GM19438 (cell line): ENCODE results near the gene KDM5A.
"Not testable (repeated sequence)": the region's sequence is repeated elsewhere in the genome, so short reads cannot be mapped to it uniquely, and the experiment has no call there.

Experiments used
- ATAC-seq: cut with Tn5 transposase; IDR thresholded peaks from one replicate; pipeline ENCODE4 v1.9.1; 2021; ENCODE audit warnings: low read depth; ENCODE audit not compliant: unreplicated experiment

Gene KDM5A

DNA sequence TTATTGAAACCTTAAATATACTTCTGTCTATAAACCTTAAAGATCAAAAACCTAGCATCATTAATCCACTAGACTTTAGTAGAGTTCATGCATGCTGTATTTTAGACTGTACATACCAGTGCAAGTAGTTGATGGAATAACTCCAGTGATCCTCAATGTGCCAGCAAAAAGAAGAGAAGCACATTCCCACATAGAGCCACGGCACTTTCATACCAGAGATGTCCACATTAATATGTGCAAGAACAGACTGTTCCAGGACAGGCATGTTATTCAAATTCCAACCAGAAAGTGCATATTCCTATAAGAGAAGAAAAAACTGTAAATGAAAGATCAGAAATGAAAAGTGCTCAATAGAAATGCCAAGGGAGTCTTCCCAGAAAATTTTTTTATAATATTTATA is 55.0 kb downstream of the KDM5A start:
- ATAC-seq, result no peak

- no peak for ATAC-seq
Observed at GRCh38 chr12:332581-333205, 56.4 kb downstream of the KDM5A start.

DNA sequence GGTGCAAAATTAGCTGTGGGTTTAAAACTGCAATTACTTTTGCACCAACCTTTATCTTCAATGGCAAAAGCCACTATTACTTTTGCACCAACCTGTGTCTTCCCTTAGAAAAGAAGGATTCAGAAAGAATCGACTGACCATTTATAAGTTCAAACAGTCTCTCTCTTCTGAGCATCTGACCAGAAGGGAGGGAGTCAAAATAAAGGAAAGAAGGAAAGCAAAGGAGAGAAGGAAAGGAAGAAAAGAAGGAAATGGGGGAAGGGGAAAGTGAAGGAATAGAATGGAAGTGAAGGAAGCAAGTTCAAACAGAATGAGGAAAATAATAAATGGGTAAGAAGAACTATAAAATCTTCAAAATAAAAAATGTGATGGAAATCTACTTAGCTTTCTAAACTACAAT is 57.8 kb downstream of the KDM5A start:
- no peak for ATAC-seq

- no peak for ATAC-seq
Observed at GRCh38 chr12:325906-326305, 63.2 kb downstream of the KDM5A start.

GRCh38 chr12:323507-323906 is 65.6 kb downstream of the KDM5A start:
- no peak for ATAC-seq

DNA sequence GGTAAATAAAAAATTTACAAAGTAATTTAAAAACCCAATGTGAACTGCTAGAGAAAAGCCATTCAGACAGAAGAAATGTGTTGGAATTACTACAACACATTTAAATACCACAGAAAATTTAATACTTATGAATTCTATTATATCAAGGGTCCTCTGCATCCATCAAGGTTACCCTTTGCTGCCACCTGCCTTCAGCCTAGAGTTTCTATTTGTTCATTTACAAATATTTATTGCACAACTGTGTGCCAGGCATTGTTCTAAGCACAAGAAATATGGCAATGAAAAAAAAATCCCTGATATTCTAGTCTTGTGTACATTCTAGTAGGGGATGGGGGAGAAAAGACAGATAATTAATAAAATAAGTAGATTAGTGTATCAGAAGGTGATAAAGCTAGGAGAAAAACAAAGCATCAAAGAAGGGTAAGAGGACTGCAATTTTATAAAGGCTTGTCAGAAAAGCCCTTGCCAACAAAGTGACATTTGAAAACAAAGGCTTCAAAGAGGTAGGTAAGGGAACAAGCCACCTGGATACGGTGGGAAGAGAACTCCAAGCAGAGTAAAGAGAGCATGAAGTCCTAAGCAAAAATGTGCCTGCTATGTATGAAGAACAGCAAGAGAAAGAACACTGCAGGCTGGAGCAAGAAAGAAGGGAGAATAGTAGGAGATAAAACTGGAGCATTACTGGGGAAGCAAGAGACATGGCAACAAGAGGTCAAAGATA is 67.4 kb downstream of the KDM5A start:
- ATAC-seq, result no peak

DNA sequence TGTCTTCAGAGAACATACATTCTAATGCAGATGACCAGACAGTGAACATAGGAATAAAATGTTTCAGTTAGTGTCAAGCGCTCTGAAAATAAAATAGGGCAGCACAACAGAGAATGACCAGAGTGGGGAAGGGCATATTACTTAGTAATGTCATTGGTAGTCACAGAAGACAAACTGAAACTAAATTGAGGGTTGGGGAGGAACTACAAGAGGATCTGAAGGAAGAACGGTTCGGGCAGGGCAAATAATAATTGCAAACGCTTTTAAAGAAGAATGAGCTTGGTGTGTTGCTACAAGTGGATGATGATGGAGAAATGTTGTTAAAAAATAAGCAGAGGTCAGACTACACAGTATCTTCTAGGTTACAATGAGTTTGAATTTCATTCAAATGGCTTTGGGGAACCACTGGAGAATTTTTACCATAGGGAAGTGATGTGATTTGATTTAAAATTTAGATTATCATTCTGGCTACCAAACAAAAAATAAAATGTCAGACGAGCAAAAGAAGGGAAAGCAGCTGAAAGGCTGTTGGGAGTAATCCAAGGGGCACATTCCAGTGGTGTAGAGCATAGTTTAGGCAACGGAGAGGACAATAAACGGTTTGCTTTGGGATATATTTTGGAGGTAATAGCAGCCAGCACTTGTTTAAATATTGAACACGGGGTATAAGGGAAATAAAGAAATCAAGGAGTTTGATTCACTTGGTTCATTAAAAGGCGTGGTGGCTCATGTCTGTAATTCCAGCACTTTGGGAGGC is 70.2 kb downstream of the KDM5A start:
- no peak for ATAC-seq

- no peak for ATAC-seq
Observed at GRCh38 chr12:308511-308910, 80.6 kb downstream of the KDM5A start.

DNA sequence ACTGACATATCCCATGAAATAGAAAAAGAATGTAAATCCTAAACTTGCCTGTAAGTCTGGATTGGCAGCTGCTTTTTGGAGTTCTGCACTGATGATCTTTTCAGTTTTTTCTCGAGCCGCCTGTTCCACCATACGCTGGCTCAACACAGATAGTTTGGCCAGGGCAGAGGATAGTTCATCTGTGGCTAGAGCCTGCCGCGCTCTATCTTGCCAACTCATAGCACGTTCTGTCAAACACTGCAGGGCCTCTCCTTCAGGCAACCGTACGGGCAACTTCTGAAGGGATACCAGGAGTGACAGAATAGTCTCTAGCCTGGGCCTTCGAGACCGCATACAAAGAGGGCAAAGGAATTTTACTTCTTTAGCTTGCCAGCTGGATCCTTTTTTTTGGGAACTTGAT is 81.7 kb downstream of the KDM5A start:
- ATAC-seq, result no peak

DNA sequence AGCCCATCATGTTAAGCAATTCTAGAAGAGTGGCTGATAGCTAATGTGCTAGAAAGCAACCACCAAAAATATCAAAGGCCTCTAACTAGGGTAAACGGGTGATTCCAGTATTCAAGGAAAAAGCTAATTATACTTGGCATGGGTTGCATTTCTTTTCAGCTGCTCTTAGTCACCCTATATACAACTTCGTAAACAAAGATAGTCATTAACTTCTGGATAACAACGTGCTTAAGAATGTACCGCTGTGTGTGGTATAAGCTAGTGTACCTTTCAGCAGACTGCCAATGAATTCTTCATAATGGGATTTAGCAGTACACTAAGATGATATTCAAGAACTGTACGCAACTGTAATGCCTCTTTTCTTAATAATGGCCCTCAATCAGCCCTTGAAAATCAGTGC is 84.3 kb downstream of the KDM5A start:
- no peak for ATAC-seq

GRCh38 chr12:302766-303165 is 86.4 kb downstream of the KDM5A start:
- not testable (repeated sequence) for ATAC-seq

DNA sequence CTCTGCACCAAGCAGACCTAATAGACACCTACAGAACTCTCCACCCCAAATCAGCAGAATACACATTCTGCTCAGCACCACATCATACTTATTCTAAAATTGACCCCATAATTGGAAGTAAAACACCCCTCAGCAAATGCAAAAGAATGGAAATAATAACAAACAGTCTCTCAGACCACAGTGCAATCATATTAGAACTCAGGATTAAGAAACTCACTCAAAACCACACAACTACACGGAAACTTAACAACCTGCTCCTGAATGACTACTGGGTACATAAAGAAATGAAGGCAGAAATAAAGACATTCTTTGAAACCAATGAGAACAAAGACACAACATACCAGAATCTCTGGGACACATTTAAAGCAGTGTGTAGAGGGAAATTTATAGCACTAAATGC is 89.0 kb downstream of the KDM5A start:
- ATAC-seq, result not testable (repeated sequence)

GRCh38 chr12:299511-299910 is 89.6 kb downstream of the KDM5A start:
- ATAC-seq, result not testable (repeated sequence)

GRCh38 chr12:298059-298458 is 91.1 kb downstream of the KDM5A start:
- not testable (repeated sequence) for ATAC-seq

DNA sequence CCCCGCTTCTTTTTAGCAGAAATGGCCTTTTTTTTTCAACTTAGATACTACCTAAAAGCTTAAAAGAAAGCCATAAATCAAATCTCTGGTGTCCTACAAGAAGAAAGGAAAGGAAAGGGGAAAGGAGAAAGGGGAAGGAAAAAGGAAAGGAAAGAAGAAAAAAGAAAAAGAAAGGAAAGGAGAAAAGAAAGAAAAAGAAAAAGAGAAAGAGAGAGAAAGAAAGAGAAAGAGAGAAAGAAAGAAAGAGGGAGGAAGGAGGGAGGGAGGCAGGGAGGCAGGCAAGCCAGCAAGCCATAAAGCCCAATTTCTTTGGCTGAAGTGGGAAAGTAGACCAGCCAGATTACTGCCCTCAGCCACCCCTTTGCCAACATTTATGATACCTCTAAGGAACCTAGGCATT is 94.0 kb downstream of the KDM5A start:
- ATAC-seq, result no peak

GRCh38 chr12:293199-293598 is 95.9 kb downstream of the KDM5A start:
- no peak for ATAC-seq

GRCh38 chr12:292186-292585 is 96.9 kb downstream of the KDM5A start:
- no peak for ATAC-seq

DNA sequence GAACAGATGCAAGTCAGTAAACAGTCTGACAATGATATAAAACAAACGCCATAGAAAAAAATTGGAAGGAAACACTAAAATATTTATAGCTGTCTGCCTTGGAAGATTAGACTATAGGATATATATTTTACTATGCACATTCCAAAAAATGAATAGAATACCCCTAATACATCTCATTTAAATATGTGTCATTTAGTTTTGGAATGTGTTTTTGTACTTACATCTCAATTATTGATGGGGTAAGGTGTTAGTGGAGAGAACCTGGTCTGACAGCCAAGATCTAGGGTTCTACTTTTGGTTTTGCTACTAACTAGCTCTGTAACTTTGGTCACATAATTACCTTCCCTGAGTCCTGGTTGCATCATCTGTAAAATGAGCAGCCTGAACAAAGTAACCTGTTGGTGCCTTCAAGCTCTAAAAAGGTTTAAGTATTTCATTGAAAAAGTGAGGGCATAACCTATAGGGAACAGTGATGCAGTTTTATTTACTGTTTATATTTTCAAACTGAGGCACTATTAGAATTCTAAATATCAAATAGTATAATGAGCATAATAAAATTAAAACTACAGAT is 97.9 kb downstream of the KDM5A start:
- ATAC-seq, result no peak

- no peak for ATAC-seq
Observed at GRCh38 chr12:288687-289086, 100.4 kb downstream of the KDM5A start.

DNA sequence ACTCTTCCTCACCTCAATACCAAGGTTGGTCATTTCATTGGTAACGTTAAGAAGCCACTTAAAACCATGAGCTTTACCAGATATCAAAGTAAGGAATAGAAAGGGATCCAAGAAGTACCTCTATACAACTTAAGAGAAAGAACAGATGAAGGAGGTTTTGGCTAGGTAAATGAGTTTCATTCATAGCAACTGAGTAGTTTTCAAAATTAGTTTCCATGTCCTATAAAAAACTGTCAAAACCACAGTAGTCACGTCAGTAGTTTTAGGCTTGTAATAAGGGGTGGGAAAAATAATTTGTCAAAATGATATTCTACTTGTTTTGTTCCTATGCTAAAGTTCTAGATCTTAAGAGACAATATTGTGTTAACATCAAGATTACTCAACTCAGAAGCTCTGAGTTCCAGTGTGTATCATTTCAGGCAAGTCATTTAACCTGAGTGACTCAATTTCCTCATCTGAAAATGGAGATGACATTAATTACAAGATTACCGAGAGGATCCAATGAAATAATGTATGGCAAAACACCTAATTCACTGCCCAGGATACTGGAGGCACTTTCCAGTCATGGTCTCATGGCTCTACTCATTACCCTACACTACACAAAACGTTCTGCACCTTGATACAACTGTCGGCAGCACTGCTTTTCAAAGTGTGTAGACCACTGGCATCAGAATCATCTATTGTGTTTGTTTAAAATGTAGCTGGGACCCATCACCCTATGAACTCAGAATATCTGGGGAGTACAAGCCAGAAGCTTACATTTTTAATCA is 102.4 kb downstream of the KDM5A start:
- ATAC-seq, result no peak

GRCh38 chr12:278046-278445 is 111.1 kb downstream of the KDM5A start:
- ATAC-seq, result no peak
